Trophoblast cell (in vitro differentiated cells and primary cell): ENCODE measurements around the gene CD1E. TPM values are rescaled to one million over a fixed set of nuclear protein-coding genes. Genes with fewer than 3 reads are reported as not detected.

Source experiments
- DNase-seq, 2 donors: peaks; one replicate each; pipeline ENCODE4 v3.0.0-alpha.2; 2016
- H2AFZ ChIP-seq: 2 replicates; pipeline ENCODE4 v1.6.1; 2013; ENCODE audit warnings: low read length, moderate library complexity, mild to moderate bottlenecking; ENCODE audit not compliant: insufficient read depth, poor library complexity
- H2AK5ac ChIP-seq: 2 replicates; pipeline ENCODE4 v1.6.1; 2013; ENCODE audit warnings: mild to moderate bottlenecking, low read length
- H2BK120ac ChIP-seq: 2 replicates; pipeline ENCODE4 v1.6.1; 2013; ENCODE audit warnings: low read length, mild to moderate bottlenecking, moderate library complexity; ENCODE audit not compliant: insufficient read depth, poor library complexity
- H2BK12ac ChIP-seq: 2 replicates; pipeline ENCODE4 v1.6.1; 2013; ENCODE audit warnings: mild to moderate bottlenecking, low read length, moderate library complexity
- H2BK5ac ChIP-seq: 2 replicates; pipeline ENCODE4 v1.6.1; 2013; ENCODE audit warnings: low read length, low read depth, moderate library complexity, mild to moderate bottlenecking; ENCODE audit not compliant: poor library complexity
- H3K14ac ChIP-seq: 2 replicates; pipeline ENCODE4 v1.6.1; 2013; ENCODE audit warnings: mild to moderate bottlenecking, low read length
- H3K18ac ChIP-seq: 2 replicates; pipeline ENCODE4 v1.6.1; 2013; ENCODE audit warnings: mild to moderate bottlenecking, low read length
- H3K23ac ChIP-seq: 2 replicates; pipeline ENCODE4 v1.6.1; 2013; ENCODE audit warnings: low read length
- H3K27ac ChIP-seq: 2 replicates; pipeline ENCODE4 v1.5.1; 2013; ENCODE audit warnings: low read depth, mild to moderate bottlenecking, inconsistent platforms, low read length, moderate library complexity
- H3K27me3 ChIP-seq: 2 replicates; pipeline ENCODE4 v1.6.1; 2013; ENCODE audit warnings: inconsistent platforms, mild to moderate bottlenecking, low read length, moderate library complexity; ENCODE audit not compliant: insufficient read depth
- H3K36me3 ChIP-seq, 2 experiments: 1 replicate in 1 of 2; 2 replicates in 1 of 2; pipeline ENCODE4 v1.6.1; 2013; ENCODE audit warnings: low read length in 2 of 2, mild to moderate bottlenecking in 2 of 2, moderate library complexity in 1 of 2; ENCODE audit not compliant: insufficient read depth in 2 of 2, control insufficient read depth in 1 of 2
- H3K4ac ChIP-seq: 2 replicates; pipeline ENCODE4 v1.6.1; 2013; ENCODE audit warnings: low read depth, mild to moderate bottlenecking, low read length, moderate library complexity
- H3K4me1 ChIP-seq, 2 experiments: 1 replicate in 1 of 2; 2 replicates in 1 of 2; pipeline ENCODE4 v1.6.1; 2013; ENCODE audit warnings: low read length in 2 of 2, mild to moderate bottlenecking in 2 of 2, moderate library complexity in 1 of 2; ENCODE audit not compliant: insufficient read depth in 2 of 2, control insufficient read depth in 1 of 2
- H3K4me2 ChIP-seq: 2 replicates; pipeline ENCODE4 v1.6.1; 2013; ENCODE audit warnings: inconsistent platforms, mild to moderate bottlenecking, low read length, moderate library complexity
- H3K4me3 ChIP-seq: 2 replicates; pipeline ENCODE4 v1.5.1; 2013; ENCODE audit warnings: mild to moderate bottlenecking, low read depth, low read length, inconsistent platforms
- H3K79me1 ChIP-seq: one replicate; pipeline ENCODE4 v1.6.1; 2013; ENCODE audit warnings: low read length
- H3K79me2 ChIP-seq: 2 replicates; pipeline ENCODE4 v1.6.1; 2013; ENCODE audit warnings: low read length, mild to moderate bottlenecking; ENCODE audit not compliant: control insufficient read depth, insufficient read depth, poor library complexity
- H3K9ac ChIP-seq: 2 replicates; pipeline ENCODE4 v1.6.1; 2013; ENCODE audit warnings: mild to moderate bottlenecking, low read length
- H3K9me3 ChIP-seq: 2 replicates; pipeline ENCODE4 v1.6.1; 2013; ENCODE audit warnings: low read depth, mild to moderate bottlenecking, control low read depth, inconsistent platforms, low read length; ENCODE audit not compliant: insufficient read depth
- H4K12ac ChIP-seq: 2 replicates; pipeline ENCODE4 v1.6.1; 2013; ENCODE audit warnings: low read depth, mild to moderate bottlenecking, low read length, moderate library complexity
- H4K8ac ChIP-seq: 2 replicates; pipeline ENCODE4 v1.6.1; 2013; ENCODE audit warnings: low read depth, mild to moderate bottlenecking, low read length, moderate library complexity
- H4K91ac ChIP-seq: one replicate; pipeline ENCODE4 v1.6.1; 2013; ENCODE audit warnings: low read depth, mild to moderate bottlenecking, low read length, moderate library complexity
- whole genome bisulfite sequencing: extraction: QIAGEN DNeasy Blood & Tissue Kit; methylation state at CpG from one replicate; pipeline ENCODE4 v1.1.7; 2013; ENCODE audit warnings: missing lambda C conversion rate; ENCODE audit not compliant: insufficient read length, insufficient coverage; ENCODE audit errors: extremely low coverage; 5-methylcytosine and 5-hydroxymethylcytosine counted together
- polyA plus RNA-seq: library from polyadenylated mRNA; stranded (reverse); fragments of 200-250 nt; gene quantifications from 2 replicates; pipeline ENCODE4 v1.2.3, GENCODE V29; 2013

Gene CD1E
- polyA plus RNA-seq, result not detected in 2 replicates

DNA sequence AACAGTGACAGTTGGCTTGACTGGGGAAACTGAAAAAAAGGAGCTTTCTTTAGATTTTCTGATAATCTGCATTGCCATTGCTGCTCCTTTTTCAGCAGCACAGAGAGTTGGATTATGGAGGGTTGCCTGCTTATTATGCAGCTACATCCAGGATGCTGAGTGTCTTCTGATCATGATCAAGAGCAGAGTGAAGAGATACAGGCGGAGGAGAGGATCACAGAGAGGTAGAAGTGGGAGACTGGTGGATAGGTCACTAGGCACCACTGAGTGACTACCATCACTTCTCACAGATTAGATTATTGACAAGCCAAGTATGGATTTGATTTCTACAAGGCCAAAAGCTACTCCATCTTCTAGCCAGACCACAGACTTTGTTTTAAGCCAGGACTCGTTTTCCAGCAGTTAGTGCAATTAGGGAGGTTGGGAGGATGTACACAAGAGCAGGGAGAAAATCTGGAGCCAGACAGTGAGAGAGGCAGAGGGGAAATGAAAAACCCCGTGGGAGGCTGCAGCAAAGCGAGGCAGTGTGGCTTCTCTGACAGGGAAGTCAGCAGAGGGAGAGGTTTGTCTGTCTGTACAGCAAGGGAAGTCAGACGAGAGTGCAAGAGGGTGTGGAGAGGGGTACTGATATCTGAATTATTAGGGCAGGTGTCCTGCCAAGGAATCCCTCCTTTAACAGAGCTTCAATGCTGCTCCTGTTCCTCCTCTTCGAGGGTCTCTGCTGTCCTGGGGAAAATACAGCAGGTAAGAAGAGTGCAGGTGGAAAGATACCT lies at the start of gene CD1E:
TSS of gene CD1E (plus strand) at position 592 of the 773 bp plus-strand sequence. CDS start at position 687, 95 bp downstream.
- Histone ChIP-seq H3K4ac (no peak within 1 kb of the TSS), H3K18ac (no peak within 1 kb of the TSS), H3K27me3 (no peaks in the 10 kb centered on the region), H2AK5ac (no peak within 1 kb of the TSS), H2BK120ac (no peak within 1 kb of the TSS), H2AFZ (no peak within 1 kb of the TSS), H2BK5ac (no peak within 1 kb of the TSS), H4K8ac (no peak within 1 kb of the TSS), H3K36me3 (no peaks in the 10 kb centered on the region), H3K23ac (no peak within 1 kb of the TSS), H4K12ac (no peak within 1 kb of the TSS), H3K4me3 (no peak within 1 kb of the TSS), H3K79me2 (no peaks in the 10 kb centered on the region), H3K27ac (no peak within 1 kb of the TSS), H4K91ac (no peak within 1 kb of the TSS), H3K9me3 (no peaks in the 10 kb centered on the region), H3K79me1 (no peaks in the 10 kb centered on the region), H3K4me1 (no peaks in the 10 kb centered on the region), H3K9ac (no peak within 1 kb of the TSS), H3K14ac (no peak within 1 kb of the TSS), H3K4me2 (no peak within 1 kb of the TSS), H2BK12ac (no peak within 1 kb of the TSS)
- DNase-seq, result no peak
- no CpG with 5 or more reads among the region's 6 CpGs for WGBS

DNA sequence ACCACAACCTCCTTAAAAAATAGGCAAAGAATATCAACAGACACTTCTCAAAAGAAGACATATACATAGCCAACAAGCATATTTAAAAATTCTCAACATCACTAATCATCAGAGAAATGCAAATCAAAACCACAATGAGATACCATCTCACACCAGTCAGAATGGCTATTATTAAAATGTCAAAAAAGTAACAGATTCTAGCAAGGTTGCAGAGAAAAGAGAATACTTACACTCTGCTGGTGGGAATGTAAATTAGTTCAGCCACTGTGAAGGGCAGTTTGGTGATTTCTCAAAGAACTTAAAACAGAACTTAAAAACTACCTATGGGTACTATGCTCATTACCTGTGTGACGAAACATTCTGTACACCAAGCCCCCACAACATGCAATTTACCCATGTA lies 43.1 kb upstream of the CD1E start:
- no peak overlapping the region for H2BK5ac ChIP-seq
- no peak overlapping the region for H3K18ac ChIP-seq
- no peak overlapping the region for H3K9ac ChIP-seq
- no peak for DNase-seq
- no peak overlapping the region for H2BK12ac ChIP-seq
- no peak overlapping the region for H2AK5ac ChIP-seq
- no peak overlapping the region for H4K12ac ChIP-seq
- H3K27me3 ChIP-seq, result no peaks in the 10 kb centered on the region
- H3K4ac ChIP-seq, result no peak overlapping the region
- no peak overlapping the region for H2AFZ ChIP-seq
- no peak overlapping the region for H2BK120ac ChIP-seq
- H3K79me2 ChIP-seq, result no peaks in the 10 kb centered on the region
- H3K4me3 ChIP-seq, result no peak overlapping the region
- no peaks in the 10 kb centered on the region for H3K79me1 ChIP-seq
- no peaks in the 10 kb centered on the region for H3K4me1 ChIP-seq
- no peaks in the 10 kb centered on the region for H3K36me3 ChIP-seq
- no peak overlapping the region for H4K8ac ChIP-seq
- no peak overlapping the region for H4K91ac ChIP-seq
- no peaks in the 10 kb centered on the region for H3K9me3 ChIP-seq
- H3K14ac ChIP-seq, result no peak overlapping the region
- WGBS, result no CpG with 5 or more reads among the region's 1 CpG
- H3K4me2 ChIP-seq, result no peak overlapping the region
- no peak overlapping the region for H3K27ac ChIP-seq
- H3K23ac ChIP-seq, result no peak overlapping the region

GRCh38 chr1:158311066-158311465 lies 42.6 kb upstream of the CD1E start:
- no peaks in the 10 kb centered on the region for H3K4me1 ChIP-seq
- H4K8ac ChIP-seq, result no peak overlapping the region
- H3K4ac ChIP-seq, result no peak overlapping the region
- no peak overlapping the region for H3K4me3 ChIP-seq
- H2BK12ac ChIP-seq, result no peak overlapping the region
- H3K79me2 ChIP-seq, result no peaks in the 10 kb centered on the region
- H3K9me3 ChIP-seq, result no peaks in the 10 kb centered on the region
- no peak overlapping the region for H2BK5ac ChIP-seq
- no peak overlapping the region for H2AFZ ChIP-seq
- no peak overlapping the region for H3K9ac ChIP-seq
- no peak overlapping the region for H3K14ac ChIP-seq
- H3K27ac ChIP-seq, result no peak overlapping the region
- no peaks in the 10 kb centered on the region for H3K36me3 ChIP-seq
- H3K18ac ChIP-seq, result no peak overlapping the region
- no peak overlapping the region for H2AK5ac ChIP-seq
- no peak overlapping the region for H3K4me2 ChIP-seq
- H3K23ac ChIP-seq, result no peak overlapping the region
- WGBS, result no CpG with 5 or more reads among the region's 2 CpGs
- H2BK120ac ChIP-seq, result no peak overlapping the region
- no peak for DNase-seq
- H4K12ac ChIP-seq, result no peak overlapping the region
- no peak overlapping the region for H4K91ac ChIP-seq
- no peaks in the 10 kb centered on the region for H3K79me1 ChIP-seq
- H3K27me3 ChIP-seq, result no peaks in the 10 kb centered on the region

DNA sequence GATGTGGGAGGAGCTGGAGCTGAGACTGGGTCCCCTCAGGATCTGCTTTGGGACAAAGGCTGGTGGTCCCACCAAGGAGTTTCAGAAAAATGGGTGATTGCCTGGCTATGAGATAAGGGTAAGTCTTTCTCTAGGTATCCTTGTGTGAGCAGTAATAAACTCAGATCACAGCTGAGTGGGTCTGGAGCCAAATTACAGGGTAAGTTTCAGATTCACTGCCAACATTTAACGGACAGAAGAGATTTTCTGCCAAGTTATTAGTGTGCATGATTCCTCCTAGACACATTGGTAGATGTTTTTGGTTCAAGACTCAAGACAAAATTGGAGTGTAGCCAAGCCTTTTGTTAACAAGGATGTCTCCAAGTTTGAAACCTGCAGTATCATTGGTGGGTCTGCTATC lies 29.8 kb upstream of the CD1E start:
- H3K79me1 ChIP-seq, result no peaks in the 10 kb centered on the region
- no peak for DNase-seq
- no peak overlapping the region for H2AFZ ChIP-seq
- H2BK12ac ChIP-seq, result no peak overlapping the region
- no peak overlapping the region for H3K4ac ChIP-seq
- no peaks in the 10 kb centered on the region for H3K36me3 ChIP-seq
- no peak overlapping the region for H4K91ac ChIP-seq
- no peak overlapping the region for H3K23ac ChIP-seq
- H4K8ac ChIP-seq, result no peak overlapping the region
- no peak overlapping the region for H3K27ac ChIP-seq
- no peak overlapping the region for H2BK5ac ChIP-seq
- H3K79me2 ChIP-seq, result no peaks in the 10 kb centered on the region
- H3K14ac ChIP-seq, result no peak overlapping the region
- H3K9ac ChIP-seq, result no peak overlapping the region
- no CpG with 5 or more reads among the region's 1 CpG for WGBS
- no peak overlapping the region for H2BK120ac ChIP-seq
- no peaks in the 10 kb centered on the region for H3K27me3 ChIP-seq
- H3K18ac ChIP-seq, result no peak overlapping the region
- H3K4me2 ChIP-seq, result no peak overlapping the region
- no peaks in the 10 kb centered on the region for H3K4me1 ChIP-seq
- no peak overlapping the region for H3K4me3 ChIP-seq
- H2AK5ac ChIP-seq, result no peak overlapping the region
- no peak overlapping the region for H4K12ac ChIP-seq
- H3K9me3 ChIP-seq, result no peaks in the 10 kb centered on the region
